GM20431 (cell line): ENCODE results near the gene SULT6B1.
"Not testable (repeated sequence)": the region's sequence is repeated elsewhere in the genome, so short reads cannot be mapped to it uniquely, and the experiment has no call there.

Source experiments
- in situ Hi-C: fragments of 300-500 bp; cut with MseI, MboI; formaldehyde crosslinking; loops from one replicate; pipeline ENCODE4 v1.15.0; 2020; ENCODE audit warnings: low sequenced_read_pairs; ENCODE audit not compliant: unreplicated experiment

Gene SULT6B1

GRCh38 chr2:37196320-37197195 is 8.1 kb upstream of the SULT6B1 start, which contains the start of gene CEBPZOS:
CEBPZOS (plus strand) TSS chr2:37196496; CDS start chr2:37199705, 3,209 bp downstream.
- in situ Hi-C loops = no loop called here

GRCh38 chr2:37195862-37196319 is 7.4 kb upstream of the SULT6B1 start:
- in situ Hi-C loops = not testable (repeated sequence)

GRCh38 chr2:37192551-37192950 is 4.1 kb upstream of the SULT6B1 start:
- in situ Hi-C loops = no loop called here

- in situ Hi-C loops = no loop called here
These were observed 3.3 kb upstream of the SULT6B1 start for GRCh38 chr2:37191747-37192146.

GRCh38 chr2:37191253-37191652 is 2.8 kb upstream of the SULT6B1 start:
- in situ Hi-C loops = no loop called here

- in situ Hi-C loops = no loop called here
These were observed 1.8 kb upstream of the SULT6B1 start for GRCh38 chr2:37190290-37190689.

- in situ Hi-C loops = no loop called here
These were observed 1.1 kb upstream of the SULT6B1 start for GRCh38 chr2:37189452-37190153.

GRCh38 chr2:37181726-37182684 is 6.5 kb downstream of the SULT6B1 start:
- in situ Hi-C loops = no loop called here

GRCh38 chr2:37180640-37181039 is 7.8 kb downstream of the SULT6B1 start:
- in situ Hi-C loops = no loop called here

GRCh38 chr2:37180006-37180639 is 8.3 kb downstream of the SULT6B1 start:
- in situ Hi-C loops = no loop called here

GRCh38 chr2:37173741-37174140 is 14.7 kb downstream of the SULT6B1 start:
- in situ Hi-C loops = no loop called here

GRCh38 chr2:37171624-37171950 is 16.9 kb downstream of the SULT6B1 start:
- in situ Hi-C loops = no loop called here

- in situ Hi-C loops = no loop called here
These were observed 20.1 kb downstream of the SULT6B1 start for GRCh38 chr2:37168217-37168981.

- in situ Hi-C loops = no loop called here
These were observed 20.8 kb downstream of the SULT6B1 start for GRCh38 chr2:37167636-37168180.

GRCh38 chr2:37164757-37165156 is 23.7 kb downstream of the SULT6B1 start:
- in situ Hi-C loops = no loop called here

GRCh38 chr2:37156857-37157714 is 31.4 kb downstream of the SULT6B1 start, which contains the start of gene EIF2AK2:
EIF2AK2 (minus strand) TSS chr2:37156980; CDS start chr2:37147806, 9,174 bp downstream.
- in situ Hi-C loops = no loop called here

- in situ Hi-C loops = no loop called here
These were observed 32.2 kb downstream of the SULT6B1 start for GRCh38 chr2:37156071-37156856.
